GM19238 (cell line): ENCODE measurements around the gene CDK17.
"Not testable (repeated sequence)": the region's sequence is repeated elsewhere in the genome, so short reads cannot be mapped to it uniquely, and the experiment has no call there.

Experiments
- DNase-seq: peaks from one replicate; pipeline ENCODE4 v3.0.0; 2011; ENCODE audit warnings: low spot score; ENCODE audit not compliant: insufficient read length

CDK17 gene

GRCh38 chr12:96419576-96420276 lies 19.5 kb upstream of the CDK17 start:
- no peak for DNase-seq

GRCh38 chr12:96417688-96418087 lies 17.4 kb upstream of the CDK17 start:
- DNase-seq, result not testable (repeated sequence)

- no peak for DNase-seq
Observed at GRCh38 chr12:96416033-96416799, 16.0 kb upstream of the CDK17 start.

GRCh38 chr12:96414637-96415036 lies 14.4 kb upstream of the CDK17 start:
- DNase-seq, result no peak

- DNase-seq, result no peak
Observed at GRCh38 chr12:96412431-96412830, 12.2 kb upstream of the CDK17 start.

- no peak for DNase-seq
Observed at GRCh38 chr12:96409731-96410130, 9.5 kb upstream of the CDK17 start.

GRCh38 chr12:96408993-96409392 lies 8.8 kb upstream of the CDK17 start:
- DNase-seq, result no peak

- DNase-seq, result peak; percentile 60
Observed at GRCh38 chr12:96407429-96408097, 7.3 kb upstream of the CDK17 start.

GRCh38 chr12:96404696-96405095 lies 4.5 kb upstream of the CDK17 start:
- no peak for DNase-seq

GRCh38 chr12:96403870-96404269 lies 3.6 kb upstream of the CDK17 start:
- DNase-seq, result no peak

- DNase-seq, result not testable (repeated sequence)
Observed at GRCh38 chr12:96402522-96402921, 2.3 kb upstream of the CDK17 start.

GRCh38 chr12:96402061-96402460 lies 1.8 kb upstream of the CDK17 start:
- no peak for DNase-seq

GRCh38 chr12:96401076-96401871 lies 1.0 kb upstream of the CDK17 start:
- peak; percentile 20 for DNase-seq

GRCh38 chr12:96400631-96401075 lies 414 bp upstream of the CDK17 start:
- DNase-seq, result no peak

GRCh38 chr12:96399120-96399918 lies 920 bp downstream of the CDK17 start:
- peak; percentile 51 for DNase-seq

GRCh38 chr12:96398424-96399119 lies 1.7 kb downstream of the CDK17 start:
- no peak for DNase-seq

- no peak for DNase-seq
Observed at GRCh38 chr12:96397756-96398423, 2.3 kb downstream of the CDK17 start.

- DNase-seq, result no peak
Observed at GRCh38 chr12:96396914-96397313, 3.3 kb downstream of the CDK17 start.

GRCh38 chr12:96396209-96396608 lies 4.0 kb downstream of the CDK17 start:
- no peak for DNase-seq
